GM10847 (cell line): ENCODE results near the gene STEAP1.
"Not testable (repeated sequence)": the region's sequence is repeated elsewhere in the genome, so short reads cannot be mapped to it uniquely, and the experiment has no call there.

Source experiments
- POLR2A ChIP-seq: IDR thresholded peaks from 2 replicates; pipeline ENCODE4 v1.6.1; 2011; ENCODE audit not compliant: insufficient read length; ENCODE audit errors: extremely low read depth

STEAP1 gene

GRCh38 chr7:90153943-90154771 is at the start of gene STEAP1:
TSS of gene STEAP1 (plus strand) at chr7:90154469. CDS start at chr7:90159789, 5,320 bp downstream.
- TF ChIP-seq POLR2A, result not testable (repeated sequence)

GRCh38 chr7:90119178-90119971 is 34.9 kb upstream of the STEAP1 start:
- no peak for TF ChIP-seq POLR2A

- TF ChIP-seq POLR2A, result no peak
These were observed 937 bp downstream of the STEAP1 start for GRCh38 chr7:90155206-90155605.

GRCh38 chr7:90163534-90163933 is 9.3 kb downstream of the STEAP1 start:
- no peak for TF ChIP-seq POLR2A

GRCh38 chr7:90165724-90166123 is 11.5 kb downstream of the STEAP1 start:
- TF ChIP-seq POLR2A, result no peak

GRCh38 chr7:90166153-90166552 is 11.9 kb downstream of the STEAP1 start:
- no peak for TF ChIP-seq POLR2A

GRCh38 chr7:90167361-90167760 is 13.1 kb downstream of the STEAP1 start:
- no peak for TF ChIP-seq POLR2A

- TF ChIP-seq POLR2A, result no peak
These were observed 15.6 kb downstream of the STEAP1 start for GRCh38 chr7:90169891-90170290.

- TF ChIP-seq POLR2A, result no peak
These were observed 17.9 kb downstream of the STEAP1 start for GRCh38 chr7:90172121-90172520.

GRCh38 chr7:90172624-90173023 is 18.4 kb downstream of the STEAP1 start:
- no peak for TF ChIP-seq POLR2A

GRCh38 chr7:90173127-90173844 is 19.0 kb downstream of the STEAP1 start:
- no peak for TF ChIP-seq POLR2A

- TF ChIP-seq POLR2A, result no peak
These were observed 21.4 kb downstream of the STEAP1 start for GRCh38 chr7:90175667-90176066.

- TF ChIP-seq POLR2A, result no peak
These were observed 21.9 kb downstream of the STEAP1 start for GRCh38 chr7:90176195-90176594.

- TF ChIP-seq POLR2A, result no peak
These were observed 23.9 kb downstream of the STEAP1 start for GRCh38 chr7:90178166-90178565.

GRCh38 chr7:90178679-90179278 is 24.5 kb downstream of the STEAP1 start:
- TF ChIP-seq POLR2A, result no peak
